T-helper 1 cell (primary cell): ENCODE measurements around the gene STK24.
A peak's percentile ranks its signal among the peaks of the same experiment; 100 is the strongest.
"Not testable (repeated sequence)": the region's sequence is repeated elsewhere in the genome, so short reads cannot be mapped to it uniquely, and the experiment has no call there.

Experiments used
- DNase-seq, 5 donors: peaks; one replicate each; pipeline ENCODE4 v3.0.0-alpha.2; 2012 to 2020
- total RNA-seq, 4 donors: gene quantifications; one replicate each; lab custom pipeline; 2026; lab: John Stamatoyannopoulos, UW

STK24 gene
- 159 to 199 (median 185) reads per million in 4 donors for total RNA-seq

- peak; percentile 38 to 70 (median 51) for DNase-seq
Measured at GRCh38 chr13:98576963-98577835, at the start of gene STK24. TSS of gene STK24 (minus strand) at chr13:98577107. CDS start at chr13:98576786, 321 bp downstream.

GRCh38 chr13:98626298-98626935 lies 49.5 kb upstream of the STK24 start:
- DNase-seq: no peak

- not testable (repeated sequence) for DNase-seq
Measured at GRCh38 chr13:98624589-98624988, 47.7 kb upstream of the STK24 start.

- DNase-seq: no peak
Measured at GRCh38 chr13:98622931-98623331, 46.0 kb upstream of the STK24 start.

- DNase-seq: no peak
Measured at GRCh38 chr13:98619556-98619955, 42.6 kb upstream of the STK24 start.

GRCh38 chr13:98615595-98615994 lies 38.7 kb upstream of the STK24 start:
- not testable (repeated sequence) for DNase-seq

- no peak for DNase-seq
Measured at GRCh38 chr13:98613591-98613990, 36.7 kb upstream of the STK24 start.

- no peak for DNase-seq
Measured at GRCh38 chr13:98609756-98610155, 32.8 kb upstream of the STK24 start.

GRCh38 chr13:98606296-98606695 lies 29.4 kb upstream of the STK24 start:
- DNase-seq: no peak

GRCh38 chr13:98599502-98600328 lies 22.8 kb upstream of the STK24 start:
- no peak for DNase-seq

- no peak for DNase-seq
Measured at GRCh38 chr13:98598043-98598442, 21.1 kb upstream of the STK24 start.

- DNase-seq: no peak
Measured at GRCh38 chr13:98595134-98595533, 18.2 kb upstream of the STK24 start.

- no peak for DNase-seq
Measured at GRCh38 chr13:98592362-98592732, 15.4 kb upstream of the STK24 start.

- DNase-seq: no peak
Measured at GRCh38 chr13:98591721-98592361, 14.9 kb upstream of the STK24 start.

- not testable (repeated sequence) for DNase-seq
Measured at GRCh38 chr13:98590471-98590870, 13.6 kb upstream of the STK24 start.

GRCh38 chr13:98589516-98589915 lies 12.6 kb upstream of the STK24 start:
- not testable (repeated sequence) for DNase-seq

- DNase-seq: no peak
Measured at GRCh38 chr13:98586400-98587345, 9.8 kb upstream of the STK24 start.

GRCh38 chr13:98585946-98586345 lies 9.0 kb upstream of the STK24 start:
- no peak for DNase-seq

- no peak for DNase-seq
Measured at GRCh38 chr13:98585398-98585754, 8.5 kb upstream of the STK24 start.

GRCh38 chr13:98584668-98585397 lies 7.9 kb upstream of the STK24 start:
- DNase-seq: no peak

GRCh38 chr13:98582947-98583346 lies 6.0 kb upstream of the STK24 start:
- DNase-seq: no peak
